ENCODE data around the gene GMEB2.

GMEB2 gene

DNA sequence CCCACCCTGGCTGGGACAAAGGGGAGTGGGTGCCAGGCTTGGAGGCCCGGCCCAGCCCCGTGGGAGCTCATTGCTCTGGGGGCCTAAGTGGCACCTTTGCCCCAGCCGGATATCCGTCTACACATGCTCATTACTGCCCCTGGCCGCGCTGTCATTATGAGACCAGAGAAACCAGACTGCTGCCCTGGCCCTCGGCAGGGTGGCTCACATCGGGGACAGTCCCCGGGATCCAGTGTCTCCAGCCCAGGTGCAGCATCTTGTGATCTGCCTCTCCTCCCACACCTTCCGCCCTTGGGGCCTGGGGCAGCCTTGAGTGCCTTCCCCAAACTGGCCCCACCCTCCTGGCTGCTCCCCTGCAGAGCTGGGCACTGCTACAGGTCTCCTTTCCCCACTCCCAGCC, 84.2 kb downstream of the GMEB2 start:
- peak; percentile 38 for DNase-seq

DNA sequence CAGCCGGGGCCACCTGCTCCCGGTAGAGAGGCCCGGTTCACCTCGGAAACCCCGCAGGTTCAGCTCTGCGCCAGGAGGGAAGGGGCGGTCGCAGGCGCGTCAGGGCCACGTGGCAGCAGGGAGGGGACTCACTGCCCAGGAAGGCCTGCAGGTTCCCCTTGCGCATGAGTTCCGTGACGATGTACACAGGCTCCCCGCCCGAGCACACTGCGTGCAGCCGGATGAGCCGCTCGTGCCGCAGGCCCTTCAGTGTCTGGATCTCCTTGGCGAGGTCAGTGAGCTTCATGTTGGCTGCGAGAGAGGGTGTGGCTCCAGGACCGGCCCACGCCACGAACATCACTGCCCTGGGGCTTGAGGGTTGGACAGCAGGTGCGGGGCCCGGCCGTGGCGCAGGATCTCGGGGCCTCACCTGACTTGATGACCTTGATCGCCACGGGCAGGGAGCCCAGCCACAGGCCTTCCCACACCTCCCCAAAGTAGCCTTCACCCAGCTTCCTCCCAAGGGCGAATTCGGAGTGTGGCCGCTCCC, 84.8 kb downstream of the GMEB2 start:
- no peak for DNase-seq

DNA sequence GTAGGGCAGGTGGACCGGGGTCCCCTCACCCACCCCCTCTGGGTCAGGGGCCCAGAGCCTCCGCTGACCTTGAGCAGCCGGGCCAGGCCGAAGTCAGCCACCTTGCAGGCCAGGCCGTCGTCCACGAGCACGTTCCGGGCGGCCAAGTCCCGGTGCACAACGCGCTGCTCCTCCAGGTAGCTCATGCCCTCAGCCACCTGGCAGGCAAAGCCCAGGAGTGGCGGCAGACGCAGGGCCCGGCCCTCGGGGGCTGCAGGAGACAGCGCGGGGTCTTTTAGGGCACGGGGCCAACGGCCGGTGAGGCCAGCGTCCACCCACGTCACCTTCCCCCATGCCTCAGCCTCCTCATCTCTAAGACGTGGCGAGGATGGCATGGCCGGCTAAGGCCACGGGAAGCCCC, 85.5 kb downstream of the GMEB2 start:
- DNase-seq = no peak

DNA sequence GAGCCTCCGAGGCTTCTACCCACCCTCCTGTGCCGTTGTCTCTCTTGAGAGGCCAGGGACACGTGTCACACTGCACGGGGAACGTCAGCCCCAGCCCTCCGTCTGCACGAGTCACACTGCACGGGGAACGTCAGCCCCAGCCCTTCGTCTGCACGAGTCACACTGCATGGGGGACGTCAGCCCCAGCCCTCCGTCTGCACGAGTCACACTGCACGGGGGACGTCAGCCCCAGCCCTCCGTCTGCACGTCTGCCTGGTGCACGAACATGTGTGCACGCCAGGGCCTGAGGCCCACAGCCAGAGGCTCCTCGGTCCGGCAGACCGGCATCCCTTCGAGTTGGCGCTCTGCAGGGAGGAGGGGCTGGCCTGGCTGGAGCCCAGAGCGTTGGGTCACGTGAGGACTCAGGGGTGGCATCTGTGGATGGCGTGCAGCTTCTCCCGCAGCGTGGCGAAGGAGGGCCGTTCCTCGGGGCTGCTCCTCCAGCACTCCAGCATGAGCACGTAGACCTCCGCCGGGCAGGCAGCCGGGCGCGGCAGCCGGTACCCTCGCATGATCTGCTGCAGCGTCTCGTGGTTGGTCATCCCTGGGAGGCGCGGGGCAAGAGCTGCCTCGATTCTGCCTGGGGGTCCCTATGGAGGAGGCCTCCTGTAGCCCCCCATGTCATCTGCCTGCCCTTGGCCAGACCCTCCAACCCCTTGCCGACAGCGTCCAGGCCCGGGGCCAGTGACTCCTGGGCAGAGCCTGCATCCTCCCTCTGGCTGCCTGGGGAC, 86.3 kb downstream of the GMEB2 start:
- no peak for DNase-seq

DNA sequence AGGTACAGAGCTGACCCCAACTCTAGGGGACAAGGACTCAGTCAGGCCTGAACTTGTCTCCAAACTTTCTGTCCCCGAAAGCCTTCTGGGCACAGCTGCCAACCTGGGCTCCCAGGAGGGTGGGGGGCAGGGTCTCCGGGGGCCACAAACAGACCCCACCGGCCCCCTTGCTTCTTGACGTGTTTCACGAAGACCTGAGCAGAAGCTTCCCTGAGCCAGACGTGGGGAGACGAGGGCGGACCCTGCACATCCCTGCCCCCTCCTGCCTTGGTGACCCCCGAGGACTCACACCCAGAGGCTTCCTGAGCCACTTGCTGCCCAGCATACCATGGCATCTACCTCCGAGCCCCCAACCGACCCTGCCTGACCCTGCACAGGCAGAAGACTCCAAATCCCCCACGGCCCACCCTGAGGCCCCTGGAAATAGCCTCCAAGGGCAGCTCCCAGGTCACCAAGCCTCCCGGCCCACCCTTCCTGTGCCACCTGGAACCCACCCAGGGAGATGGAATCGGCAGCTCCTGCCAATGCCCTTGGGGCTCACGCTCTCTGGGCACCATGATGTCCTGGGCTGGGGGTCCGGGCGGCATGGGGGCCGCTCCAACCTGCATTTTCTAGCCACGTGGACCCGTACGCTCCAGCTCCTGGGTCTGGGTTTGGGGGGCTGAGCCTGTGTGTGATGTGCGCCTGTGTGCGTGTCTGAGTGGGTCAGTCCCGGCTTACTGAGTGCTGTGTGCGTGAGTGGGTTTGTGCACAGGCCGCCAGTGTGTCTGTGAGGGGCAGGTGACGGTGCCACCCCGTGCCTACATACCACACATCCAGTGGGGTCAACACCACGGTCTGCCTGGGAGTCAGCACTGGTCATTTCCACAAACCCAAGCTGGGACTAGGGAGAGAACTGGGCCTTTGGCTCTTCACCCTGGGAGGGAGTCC, 87.2 kb downstream of the GMEB2 start:
- no peak for DNase-seq

DNA sequence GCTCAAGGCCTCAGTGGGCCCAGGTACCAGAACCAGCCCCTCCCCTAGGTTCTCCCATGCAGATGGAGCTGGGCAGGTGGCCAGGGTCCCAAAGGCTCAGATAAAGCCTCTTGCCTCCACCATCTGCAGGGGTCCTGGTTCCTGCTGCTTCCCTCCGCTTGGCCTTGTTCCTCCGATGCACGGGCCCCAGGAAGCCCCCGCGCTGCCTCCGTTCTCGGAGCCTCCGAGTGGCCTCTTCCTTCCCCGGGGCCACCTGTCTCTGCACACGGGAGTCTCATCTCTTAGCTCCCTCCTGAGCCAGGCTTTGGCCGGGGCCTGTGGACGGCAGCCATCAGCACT, 87.8 kb downstream of the GMEB2 start:
- DNase-seq = no peak

DNA sequence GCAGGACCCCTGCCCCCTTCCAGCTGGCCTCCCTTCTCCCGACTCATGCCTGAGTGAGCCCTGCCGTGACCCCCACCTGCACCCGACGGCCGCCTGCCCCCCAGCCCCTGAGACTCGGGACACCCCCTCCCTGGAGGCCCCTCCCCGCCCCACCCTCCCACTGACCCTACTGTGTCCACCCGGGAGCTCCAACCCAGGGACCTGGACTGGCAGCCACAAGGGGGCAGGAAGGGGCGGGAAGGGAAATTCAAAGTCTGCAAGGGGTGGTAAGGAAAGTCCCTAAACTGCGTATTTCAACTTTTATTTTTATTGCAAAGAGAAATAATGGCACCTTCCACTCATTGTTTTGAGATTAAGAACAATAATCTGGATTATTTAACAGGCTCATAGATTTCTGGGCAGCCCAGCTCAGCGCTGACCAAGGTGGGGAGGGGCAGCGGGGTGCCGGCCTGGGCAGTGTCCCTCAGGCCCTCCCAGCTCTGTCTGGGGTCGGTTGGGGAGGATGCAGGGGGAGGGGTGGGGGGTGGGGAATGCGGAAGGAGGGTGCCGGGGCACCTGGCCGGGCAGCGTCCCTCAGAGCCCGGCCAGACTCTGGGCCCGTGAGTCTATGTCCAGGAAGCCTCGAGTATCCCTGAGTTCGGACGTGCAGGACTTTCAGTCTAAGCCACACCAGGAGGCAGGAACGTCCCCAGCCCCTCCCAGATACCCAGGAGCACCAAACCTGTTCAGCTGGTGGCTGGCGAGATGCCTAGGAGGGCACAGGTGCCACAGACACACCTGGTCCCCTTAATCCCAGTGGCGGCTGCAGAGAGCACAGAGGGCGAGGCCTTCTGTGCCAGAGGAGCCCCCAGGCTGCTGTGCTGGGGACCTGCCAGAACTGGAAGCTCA, 88.5 kb downstream of the GMEB2 start:
- DNase-seq = peak; percentile 59

Measured in CD4-positive, alpha-beta T cell treated with Interferon gamma for 1 hour (primary cell).